Activated effector memory CD4-positive, alpha-beta T cell treated with anti-CD3 and anti-CD28 coated beads, Interleukin-2, amount 50 U/mL, for 16 hours (primary cell): ENCODE results near the gene ABCB11.
"Not testable (repeated sequence)": the region's sequence is repeated elsewhere in the genome, so short reads cannot be mapped to it uniquely, and the experiment has no call there.

Experiments
- DNase-seq: peaks from one replicate; pipeline ENCODE4 v3.0.0-alpha.2; 2020

ABCB11 gene

DNA sequence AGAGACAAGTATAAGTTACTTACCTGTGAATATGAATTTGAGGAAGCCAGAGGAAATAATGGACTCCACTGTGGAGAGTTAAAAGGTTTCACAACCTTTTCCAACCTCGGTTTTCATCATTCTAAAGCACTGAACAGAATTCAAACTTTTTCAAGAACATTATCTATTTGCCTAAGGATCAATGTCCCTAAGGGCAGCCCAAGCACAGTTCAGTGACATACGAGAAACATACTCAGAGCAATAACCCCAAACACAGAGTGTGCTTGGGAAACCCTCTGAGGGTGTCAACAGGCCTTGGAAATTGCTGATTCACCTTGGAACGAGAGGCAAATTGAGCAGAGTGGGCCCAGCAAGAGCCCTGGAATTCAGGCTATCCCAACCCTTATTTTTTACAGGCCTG is at the start of gene ABCB11:
TSS of gene ABCB11 (minus strand) at position 123 of the 400 bp plus-strand sequence. CDS start 13,199 bp downstream, outside the sequence.
- DNase-seq: no peak

DNA sequence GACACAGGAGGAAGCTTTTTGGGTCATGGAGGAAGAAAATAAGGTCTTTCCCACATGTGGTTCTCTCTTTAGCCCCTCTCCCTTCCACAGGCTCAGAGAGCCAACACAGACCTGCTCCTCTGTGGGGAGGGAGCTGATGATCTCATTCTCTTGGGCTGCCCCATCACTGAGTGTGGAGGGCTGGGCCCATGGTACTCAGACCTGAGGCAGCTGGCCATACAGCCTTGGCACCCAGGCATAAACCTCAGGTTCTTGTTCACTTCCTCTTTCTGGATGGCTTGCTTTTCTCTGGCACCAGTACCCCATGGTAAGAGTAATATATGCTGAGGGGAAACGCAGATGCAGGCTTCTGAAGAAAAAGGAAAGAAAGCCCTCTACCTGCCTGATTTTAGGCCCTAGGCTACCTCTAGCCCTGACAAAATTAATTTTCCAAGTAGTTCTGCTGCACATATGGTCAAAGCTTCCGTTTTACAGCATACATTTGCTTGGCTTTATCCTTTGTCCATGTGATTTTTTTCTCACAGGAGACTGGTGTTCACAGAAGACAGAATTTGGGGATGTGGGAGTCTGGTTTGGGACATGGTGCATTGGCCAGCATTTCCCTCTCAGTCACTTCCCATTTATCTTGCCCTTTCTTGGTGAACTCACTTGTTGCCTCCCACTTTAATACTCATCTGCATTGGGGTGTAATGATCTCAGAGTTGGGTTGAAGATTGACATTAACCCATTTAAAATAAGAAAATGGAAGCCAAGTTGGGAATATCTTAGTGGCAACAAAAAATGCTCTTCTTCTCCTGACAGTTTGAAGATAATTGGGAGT is 49.3 kb upstream of the ABCB11 start:
- DNase-seq: no peak

DNA sequence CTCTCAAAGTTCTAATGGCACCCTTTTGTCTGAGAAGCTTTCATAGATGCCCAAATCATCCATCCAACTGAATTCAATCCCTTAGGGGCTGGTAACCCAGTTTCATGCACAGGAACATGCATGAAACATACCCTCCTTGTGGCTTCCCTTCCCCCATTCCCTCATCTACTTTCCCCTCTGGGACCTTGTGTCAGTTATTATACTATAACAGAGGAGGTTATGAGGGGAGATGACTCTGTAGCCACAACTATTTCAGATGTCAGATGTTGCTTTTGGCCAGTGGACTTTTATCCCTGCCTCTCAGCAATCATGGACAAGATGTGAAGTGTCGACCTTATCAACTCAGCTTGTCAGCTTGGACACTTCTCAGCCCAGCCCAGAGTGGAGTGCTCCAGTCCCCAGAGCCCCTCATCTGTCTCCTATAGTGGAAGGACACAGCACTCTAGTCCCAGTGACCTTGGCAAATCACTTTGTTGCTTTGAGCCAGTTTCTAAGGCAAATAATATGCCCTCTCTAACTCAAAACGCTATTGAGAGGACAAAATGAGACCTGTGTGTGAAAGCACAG is 46.6 kb upstream of the ABCB11 start:
- no peak for DNase-seq

DNA sequence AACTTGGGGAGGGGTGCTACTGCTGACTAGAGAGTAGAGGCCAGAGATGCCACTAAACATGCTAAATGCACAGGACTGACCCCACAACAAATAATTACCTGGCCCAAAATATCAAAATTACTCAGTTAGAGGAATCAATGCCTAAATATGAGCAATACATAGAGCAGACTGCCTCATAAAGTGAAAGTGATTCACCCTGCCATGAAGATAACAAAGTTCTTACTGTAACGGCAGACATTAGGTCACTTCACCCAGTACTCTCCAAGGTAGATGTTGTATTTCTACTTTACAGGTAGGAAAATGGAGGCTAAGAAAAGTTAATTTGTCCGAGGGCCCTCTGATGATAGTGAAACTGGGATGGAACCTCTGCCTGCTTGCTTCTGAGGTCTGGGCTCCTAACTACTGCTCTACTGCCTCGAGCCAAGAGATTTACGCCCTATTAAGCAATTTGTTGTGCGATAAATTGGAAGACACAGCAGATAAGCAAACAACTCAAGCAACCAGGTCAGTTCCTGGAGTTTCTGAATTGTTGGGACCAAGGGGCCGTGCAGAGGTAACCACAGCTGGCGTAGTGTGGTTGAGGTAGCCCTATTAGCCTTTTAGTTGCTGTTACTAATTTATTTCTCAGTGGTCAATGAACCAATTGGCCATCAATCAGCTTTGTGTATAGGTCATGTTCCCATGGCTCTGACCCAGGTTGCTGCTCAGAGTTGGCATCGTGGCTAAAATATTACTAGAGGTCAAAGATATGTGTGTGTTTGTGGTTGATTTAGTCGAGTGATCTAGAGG is 43.0 kb upstream of the ABCB11 start:
- no peak for DNase-seq

DNA sequence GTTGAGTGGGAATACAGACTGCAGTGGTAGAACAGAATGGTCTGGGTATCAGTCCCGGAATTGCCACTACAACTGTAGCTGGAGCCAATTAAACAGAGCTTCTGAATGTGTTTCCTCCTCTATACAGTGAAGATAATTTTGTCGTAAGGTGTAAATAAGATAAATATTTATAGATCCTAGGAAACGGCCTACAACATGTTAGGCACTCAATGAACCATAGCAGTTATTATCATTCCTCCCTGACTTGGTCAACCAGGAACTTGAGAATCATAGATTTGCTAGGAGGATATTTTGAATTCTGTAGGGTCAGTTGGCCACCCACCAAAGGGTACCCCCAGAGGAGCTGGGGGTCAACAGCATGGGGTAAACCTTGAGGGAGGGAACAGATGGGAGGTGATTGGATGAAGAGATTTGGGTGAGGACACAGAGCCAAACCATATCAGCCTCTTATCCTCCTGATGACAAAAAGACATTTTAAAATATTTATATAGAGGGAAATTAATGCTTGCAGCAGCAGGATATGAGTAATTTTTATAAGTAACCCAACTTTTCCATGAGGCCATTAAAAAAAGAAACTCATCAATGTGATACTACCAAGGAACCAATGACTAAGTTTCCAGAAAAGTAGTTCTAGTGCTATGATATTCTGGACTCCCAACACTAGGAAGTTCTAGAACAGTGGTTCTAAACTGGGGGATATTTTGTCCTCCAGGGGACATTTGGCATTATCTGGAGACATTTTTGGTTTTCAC is 42.3 kb upstream of the ABCB11 start:
- DNase-seq: no peak

DNA sequence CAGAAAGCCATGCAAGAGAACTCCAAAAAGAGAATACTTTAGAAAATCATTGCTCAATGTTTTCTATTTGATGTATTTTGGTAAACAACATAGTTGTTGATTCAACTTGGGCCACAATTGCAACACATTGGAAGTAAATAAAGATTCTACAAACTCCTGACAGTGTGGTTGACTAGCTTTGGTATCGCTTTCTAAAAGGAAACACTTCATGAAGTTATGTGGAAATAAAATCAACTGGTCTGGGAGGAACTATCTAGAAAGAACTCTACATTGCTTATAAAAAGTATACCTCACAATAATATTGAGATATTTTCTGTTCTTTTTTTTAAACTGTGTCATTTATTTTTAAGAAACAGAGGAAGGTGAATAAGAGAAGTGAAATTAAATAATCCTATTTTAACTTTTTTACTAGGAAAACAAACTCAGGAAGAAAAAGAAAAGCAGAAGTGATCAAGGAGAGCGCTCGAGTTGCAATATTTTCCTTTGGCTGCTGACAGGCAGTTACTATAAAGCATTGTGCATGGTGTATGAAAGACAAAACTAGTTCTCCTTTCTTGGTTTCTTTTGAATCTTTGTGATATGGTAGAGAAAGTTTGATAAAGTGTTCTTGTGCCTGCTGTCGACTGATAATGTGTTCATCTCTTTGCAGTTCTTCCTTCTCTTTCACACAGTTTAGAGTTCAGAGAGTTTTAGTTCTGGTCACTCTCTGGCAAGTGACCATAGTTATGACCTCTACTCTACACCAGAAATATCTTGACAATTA is 41.2 kb upstream of the ABCB11 start:
- no peak for DNase-seq

DNA sequence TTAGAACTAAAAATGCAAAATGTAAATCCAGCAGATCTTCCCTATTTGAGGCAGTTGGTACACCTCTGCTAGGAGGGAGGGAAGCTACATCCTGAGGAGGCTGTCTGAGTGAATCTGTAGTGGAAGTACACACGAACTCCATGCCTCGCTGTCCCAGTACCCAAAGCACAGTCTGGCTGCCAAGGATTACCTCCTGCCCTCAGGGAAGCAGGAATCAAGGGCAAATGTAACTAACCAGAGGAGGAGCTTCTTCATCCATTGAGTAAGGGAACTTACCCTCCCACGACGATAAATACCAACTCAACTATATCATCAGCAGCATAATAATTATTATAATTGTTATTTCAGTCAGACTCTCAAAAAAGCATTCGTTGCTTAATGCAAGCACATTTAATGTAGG is 40.3 kb upstream of the ABCB11 start:
- no peak for DNase-seq

DNA sequence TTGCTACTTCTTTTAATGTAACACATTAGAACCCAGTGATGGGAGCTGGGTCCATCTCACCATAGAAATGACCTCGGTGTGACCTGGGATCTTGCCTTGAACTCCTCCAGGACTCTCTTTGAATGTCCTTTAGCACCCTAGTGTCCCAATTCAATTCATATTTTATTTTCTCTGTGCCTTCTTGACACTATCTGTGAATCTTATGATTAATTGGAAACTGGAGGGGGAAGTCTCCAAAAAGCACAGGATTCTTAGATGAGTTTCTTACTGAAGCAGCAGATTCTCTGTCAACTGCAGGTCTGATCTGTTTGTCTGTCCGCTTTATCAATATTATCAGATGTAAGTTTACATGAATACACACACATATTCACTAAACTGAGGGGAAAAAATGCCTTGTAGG is 38.7 kb upstream of the ABCB11 start:
- no peak for DNase-seq

DNA sequence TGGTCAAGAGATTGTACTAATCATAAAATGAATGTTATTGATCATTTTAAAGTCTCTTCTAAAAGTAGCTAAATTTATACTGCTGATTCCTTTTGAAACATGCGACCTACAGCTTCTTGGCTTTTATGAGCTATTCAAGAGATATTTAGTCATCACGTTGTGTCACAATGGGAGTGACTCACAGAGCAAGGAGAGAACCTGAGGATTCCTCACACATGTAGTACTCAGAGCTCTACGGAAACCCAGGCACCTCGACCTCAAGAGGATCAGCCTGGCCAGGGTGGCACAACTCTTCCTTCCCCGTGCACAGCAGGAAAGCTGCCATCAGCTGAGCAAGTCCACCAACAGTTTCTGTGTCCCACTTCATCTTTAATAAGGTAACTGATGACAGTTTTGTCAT is 38.2 kb upstream of the ABCB11 start, which contains the start of gene DHRS9:
TSS of gene DHRS9 (plus strand) at position 223 of the 400 bp plus-strand sequence. CDS start 12,019 bp downstream, outside the sequence.
- no peak for DNase-seq

DNA sequence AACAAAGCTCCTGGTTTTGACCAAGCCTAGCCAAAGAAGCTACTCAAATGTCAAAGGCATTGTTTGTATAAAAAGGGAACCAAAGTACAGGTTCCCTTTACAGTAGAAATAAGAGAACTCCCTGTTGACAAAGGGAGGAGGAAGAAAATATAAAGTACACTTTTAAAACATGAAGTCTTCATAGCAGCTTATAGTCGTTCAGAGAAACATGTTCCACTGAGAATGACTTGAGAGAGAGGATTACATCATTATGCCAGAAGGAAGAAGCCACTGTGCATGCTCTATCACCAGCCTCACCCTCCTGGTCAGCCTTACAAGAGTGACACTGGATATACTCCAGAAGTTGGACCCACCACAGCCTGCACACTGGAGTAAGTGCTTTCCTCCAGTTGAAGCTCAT is 35.8 kb upstream of the ABCB11 start:
- no peak for DNase-seq

DNA sequence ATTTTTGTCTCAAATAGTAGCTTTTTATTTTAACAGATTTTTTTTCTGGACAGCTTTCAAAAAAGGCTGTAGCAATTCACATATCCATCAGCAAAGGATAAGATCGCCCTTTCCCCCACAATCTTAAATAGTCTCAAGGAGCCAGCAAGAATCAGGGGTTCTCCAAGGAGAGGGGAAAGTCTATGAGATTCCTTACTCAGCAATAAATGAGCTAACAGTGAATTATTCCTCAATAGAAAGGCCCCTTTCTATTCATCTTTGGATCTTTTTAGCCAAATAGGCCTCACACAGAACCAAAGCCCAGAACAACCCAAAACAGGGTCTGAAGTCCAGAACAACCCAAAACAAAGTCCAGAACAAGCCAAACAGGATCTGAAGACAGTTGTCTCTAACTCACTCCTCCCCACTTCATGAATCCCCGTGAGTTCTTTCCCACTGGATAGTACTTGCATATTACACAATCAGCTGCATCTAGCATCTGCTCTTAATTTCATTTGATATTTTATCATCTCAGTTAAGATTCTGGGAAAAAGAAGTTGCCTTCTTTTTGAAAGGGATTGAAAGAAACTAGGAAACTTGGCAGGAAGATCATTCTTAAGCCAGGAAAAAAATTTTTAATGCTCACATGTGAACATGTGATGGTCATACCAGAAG is 34.9 kb upstream of the ABCB11 start:
- no peak for DNase-seq

DNA sequence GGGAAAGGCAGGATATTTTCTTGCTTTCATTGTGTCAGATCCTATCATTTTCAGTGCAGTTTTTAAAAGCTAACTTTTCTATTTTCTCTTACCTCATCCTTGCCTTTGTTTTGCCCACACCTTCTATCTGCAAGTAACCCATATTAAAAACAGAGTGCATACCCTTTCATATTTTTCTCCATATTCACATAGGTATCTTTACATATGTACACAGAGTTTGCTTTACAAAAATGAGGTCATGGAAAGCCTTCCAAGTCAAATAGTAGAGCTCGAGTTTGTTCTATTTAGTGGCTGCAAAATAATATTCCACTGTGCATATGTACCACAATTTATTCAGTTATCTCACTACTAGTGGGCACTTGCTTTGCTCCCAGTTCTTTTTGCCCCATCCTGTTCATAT is 34.3 kb upstream of the ABCB11 start:
- no peak for DNase-seq

DNA sequence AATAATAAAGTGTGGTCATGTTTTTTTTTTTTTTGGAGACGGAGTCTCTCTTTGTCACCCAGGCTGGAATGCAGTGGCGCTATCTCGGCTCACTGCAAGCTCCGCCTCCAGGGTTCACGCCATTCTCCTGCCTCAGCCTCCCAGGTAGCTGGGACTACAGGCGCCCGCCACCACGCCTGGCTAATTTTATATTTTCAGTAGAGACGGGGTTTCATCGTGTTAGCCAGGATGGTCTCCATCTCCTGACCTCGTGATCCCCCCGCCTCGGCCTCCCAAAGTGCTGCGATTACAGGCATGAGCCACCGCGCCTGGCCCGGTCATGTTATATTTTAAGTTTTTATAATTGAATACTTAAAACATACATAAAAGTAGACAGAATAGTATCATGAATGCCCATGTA is 33.1 kb upstream of the ABCB11 start:
- not testable (repeated sequence) for DNase-seq

DNA sequence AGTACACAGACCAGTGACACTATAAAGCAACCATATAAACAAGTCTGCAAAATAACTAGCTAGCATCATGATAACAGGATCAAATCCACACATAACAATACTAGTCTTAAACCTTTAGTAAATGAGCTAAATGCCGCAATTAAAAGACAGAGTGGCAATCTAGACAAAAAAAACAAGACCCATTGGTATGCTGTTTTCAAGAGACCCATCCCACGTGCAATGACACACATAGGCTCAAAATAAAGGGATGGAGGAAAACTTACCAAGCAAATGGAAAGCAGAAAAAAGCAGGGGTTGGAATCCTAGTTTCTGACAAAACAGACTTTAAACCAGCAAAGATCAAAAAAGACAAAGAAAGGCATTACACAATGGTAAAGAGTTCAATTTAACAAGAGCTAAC is 23.5 kb upstream of the ABCB11 start:
- not testable (repeated sequence) for DNase-seq

DNA sequence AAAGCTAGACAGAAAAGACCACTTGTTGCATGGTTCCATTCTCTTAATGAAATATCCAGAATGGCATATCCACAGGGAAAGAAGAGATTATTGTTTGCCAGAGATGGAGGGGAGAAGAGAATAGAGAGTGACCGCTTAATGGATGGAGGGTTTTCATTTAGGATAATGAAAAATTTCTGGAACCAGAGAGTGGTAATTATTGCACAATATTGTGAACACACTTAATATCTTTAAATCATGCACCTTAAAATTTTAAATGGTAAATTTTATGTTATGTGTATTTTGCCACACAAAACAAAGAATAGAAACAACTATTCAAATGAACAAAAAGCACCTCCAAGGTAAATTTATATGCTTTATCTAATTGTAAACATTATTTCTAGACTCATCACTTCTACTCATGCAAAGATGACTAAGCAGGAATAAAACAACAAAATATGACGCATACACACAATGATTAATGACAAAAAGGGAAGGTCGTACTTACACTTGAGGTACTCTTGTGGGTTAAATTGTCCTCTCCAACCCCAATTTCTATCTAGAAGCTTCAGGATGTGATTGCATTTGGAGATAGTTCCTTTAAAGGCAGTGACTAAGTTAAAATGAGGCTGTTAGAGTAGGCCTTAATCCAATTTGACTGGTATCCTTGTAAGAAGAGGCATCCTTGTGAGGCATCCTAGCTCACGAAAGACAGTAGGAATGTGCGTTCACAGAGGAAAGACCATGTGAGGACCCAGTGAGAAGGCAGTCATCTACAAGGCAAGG is 19.5 kb upstream of the ABCB11 start:
- DNase-seq: no peak

DNA sequence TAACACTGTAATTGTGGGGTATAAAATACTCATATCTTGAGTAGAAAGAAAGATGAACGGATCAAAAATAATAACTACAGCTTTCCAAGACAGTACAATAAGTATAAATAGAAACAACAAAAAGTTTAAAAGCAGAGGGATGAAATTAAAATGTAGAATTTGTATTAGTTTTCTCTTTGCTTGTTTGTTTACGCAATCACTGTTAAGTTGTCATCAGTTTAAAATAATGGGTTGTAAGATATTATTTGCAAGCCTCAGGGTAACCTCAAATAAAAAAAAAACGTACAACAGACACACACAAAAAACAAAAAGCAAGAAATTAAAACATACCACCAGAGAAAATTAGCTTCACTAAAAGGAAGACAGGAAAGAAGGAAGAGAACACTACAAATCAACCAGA is 18.0 kb upstream of the ABCB11 start:
- no peak for DNase-seq

DNA sequence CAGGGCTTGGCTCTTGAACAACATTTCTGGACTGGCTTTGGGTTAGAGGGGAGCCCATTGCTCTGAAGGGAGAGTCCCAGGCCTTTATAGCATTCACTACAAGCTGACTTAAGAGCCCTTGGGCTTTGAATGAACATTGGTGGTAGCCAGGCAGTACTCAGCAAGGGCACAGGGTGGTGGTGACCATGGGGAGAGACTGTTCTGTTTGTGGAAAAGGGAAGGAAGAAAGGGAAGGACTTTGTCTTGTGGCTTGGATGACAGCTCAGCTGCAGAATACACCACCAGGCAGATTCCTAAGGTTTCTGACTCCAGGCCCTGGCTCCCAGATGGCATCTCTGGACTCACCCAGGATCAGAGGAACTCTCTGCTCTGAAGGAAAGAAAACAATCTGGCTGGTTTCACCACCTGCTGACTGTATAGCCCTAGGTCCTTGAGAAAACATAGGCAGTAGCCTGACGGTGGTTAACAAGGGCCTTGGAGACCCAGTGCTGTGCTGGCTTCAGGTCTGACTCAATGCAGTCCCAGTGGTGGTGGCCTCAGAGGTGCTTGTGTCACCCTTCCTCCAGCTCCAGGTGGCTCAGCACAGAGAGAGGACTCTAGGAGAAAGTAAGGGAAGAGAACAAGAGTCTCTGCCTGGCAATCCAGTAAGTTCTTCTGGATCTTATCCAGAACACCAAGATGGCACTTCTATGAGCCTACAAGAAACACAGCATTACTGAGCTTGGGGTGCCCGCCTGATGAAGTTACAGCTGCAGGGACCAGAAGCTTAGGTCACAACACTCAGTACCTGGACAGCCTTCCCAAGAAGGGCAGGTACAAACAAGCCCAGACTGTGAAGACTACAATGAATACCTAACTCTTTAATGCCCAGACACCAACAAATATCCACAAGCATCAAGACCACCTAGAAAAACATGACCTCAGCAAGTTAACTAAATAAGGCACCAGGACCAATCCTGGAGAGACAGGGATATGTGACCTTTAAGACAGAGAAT is 16.4 kb upstream of the ABCB11 start:
- DNase-seq: no peak

DNA sequence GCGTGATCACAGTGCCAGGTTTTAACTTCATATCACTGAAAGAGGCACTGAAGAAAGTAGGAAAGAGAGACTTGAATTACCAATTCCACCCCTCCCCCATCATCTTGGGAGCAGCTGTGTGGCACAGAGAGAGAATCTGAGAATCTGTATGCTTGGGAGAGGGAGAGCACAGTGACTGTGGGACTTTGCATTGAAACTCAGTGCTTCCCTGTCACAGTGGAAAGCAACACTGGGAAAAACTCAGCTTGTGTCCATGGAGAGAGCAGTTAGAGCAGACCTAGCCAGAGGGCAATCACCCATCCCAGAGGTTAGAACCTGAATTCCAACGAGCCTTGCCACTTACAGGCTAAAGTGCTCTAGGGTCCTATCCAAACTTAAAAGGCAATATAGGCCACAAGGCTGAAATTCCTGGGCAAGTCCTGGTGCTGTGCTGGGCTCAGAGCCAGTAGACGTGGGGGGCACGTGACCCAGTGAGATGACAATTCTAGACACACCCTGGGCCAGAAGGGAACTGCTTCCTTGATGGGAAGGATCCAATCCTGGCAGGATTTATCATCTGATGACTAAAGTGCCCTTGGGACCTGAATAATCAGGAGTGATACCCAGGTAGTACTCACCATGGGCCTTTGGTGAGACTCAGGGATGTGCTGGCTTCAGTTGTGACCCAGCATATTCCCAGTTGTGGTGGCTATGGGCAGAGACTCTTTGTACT is 15.5 kb upstream of the ABCB11 start:
- no peak for DNase-seq

DNA sequence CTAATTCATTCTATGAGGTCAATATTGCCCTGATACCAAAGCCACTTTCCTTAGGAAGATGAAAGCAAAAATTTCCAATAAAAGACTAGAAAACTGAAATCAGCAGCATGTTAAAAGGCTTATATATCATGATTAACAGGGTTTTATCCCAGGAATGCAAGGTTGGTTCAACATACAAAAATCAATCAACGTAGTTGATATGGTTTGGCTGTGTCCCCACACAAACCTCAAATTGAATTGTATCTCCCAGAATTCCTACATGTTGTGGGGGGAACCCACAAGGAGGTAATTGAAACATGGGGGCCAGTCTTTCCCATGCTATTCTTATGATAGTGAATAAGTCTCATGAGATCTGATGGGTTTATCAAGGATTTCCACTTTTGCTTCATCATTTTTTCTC is 11.7 kb upstream of the ABCB11 start:
- DNase-seq: no peak
